Measurements from ENCODE around the gene STK32B.

Gene STK32B

DNA sequence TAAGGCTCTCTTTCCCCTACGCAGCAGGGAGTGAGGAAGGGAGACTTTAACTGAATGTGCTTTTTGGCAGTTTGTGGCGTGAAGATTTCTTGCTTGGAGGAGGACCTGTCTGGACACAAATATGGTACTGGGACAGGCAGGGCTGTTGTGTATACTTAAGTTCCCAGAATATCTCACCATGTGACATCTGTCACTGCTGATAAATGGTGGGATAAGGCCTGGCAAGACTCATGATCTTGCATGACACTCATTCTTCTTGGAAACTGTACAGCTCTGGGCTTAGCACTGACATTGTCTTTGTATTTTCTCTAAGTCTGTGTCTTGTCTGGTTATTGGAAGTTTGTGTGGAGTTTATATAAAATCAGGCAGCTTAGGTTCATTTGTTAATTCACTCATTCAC, 93.1 kb downstream of the STK32B start:
- H3K4me3 ChIP-seq (ENCODE audit: low read depth, low read length) = no peak overlapping the region
- TF ChIP-seq, protein P1, sequence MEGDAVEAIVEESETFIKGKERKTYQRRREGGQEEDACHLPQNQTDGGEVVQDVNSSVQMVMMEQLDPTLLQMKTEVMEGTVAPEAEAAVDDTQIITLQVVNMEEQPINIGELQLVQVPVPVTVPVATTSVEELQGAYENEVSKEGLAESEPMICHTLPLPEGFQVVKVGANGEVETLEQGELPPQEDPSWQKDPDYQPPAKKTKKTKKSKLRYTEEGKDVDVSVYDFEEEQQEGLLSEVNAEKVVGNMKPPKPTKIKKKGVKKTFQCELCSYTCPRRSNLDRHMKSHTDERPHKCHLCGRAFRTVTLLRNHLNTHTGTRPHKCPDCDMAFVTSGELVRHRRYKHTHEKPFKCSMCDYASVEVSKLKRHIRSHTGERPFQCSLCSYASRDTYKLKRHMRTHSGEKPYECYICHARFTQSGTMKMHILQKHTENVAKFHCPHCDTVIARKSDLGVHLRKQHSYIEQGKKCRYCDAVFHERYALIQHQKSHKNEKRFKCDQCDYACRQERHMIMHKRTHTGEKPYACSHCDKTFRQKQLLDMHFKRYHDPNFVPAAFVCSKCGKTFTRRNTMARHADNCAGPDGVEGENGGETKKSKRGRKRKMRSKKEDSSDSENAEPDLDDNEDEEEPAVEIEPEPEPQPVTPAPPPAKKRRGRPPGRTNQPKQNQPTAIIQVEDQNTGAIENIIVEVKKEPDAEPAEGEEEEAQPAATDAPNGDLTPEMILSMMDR (conservative IDR thresholded peaks at IDR 0.05; ENCODE audit: low read depth, low read length) = no peak
- no peak for DNase-seq (ENCODE audit: low read depth)

DNA sequence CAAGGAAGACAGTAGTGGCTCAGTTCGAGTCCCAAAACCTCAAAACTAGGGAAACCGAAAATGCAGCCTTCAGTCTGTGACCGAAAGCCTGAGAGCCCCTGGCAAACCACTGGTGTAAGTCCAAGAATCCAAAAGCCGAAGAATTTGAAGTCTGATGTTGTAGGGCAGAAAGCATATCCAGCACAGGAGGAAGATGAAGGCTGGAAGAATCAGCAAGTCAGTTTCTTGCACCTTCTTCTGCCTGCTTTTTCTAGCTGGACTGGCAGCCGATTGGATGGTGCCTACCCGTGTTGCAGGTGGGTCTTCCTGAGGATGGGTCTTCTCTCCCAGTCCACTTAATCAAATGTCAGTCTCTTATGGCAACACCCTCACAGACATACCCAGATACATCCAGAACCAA, 95.0 kb downstream of the STK32B start:
- no peak overlapping the region for H3K4me3 ChIP-seq (ENCODE audit: low read depth, low read length)

DNA sequence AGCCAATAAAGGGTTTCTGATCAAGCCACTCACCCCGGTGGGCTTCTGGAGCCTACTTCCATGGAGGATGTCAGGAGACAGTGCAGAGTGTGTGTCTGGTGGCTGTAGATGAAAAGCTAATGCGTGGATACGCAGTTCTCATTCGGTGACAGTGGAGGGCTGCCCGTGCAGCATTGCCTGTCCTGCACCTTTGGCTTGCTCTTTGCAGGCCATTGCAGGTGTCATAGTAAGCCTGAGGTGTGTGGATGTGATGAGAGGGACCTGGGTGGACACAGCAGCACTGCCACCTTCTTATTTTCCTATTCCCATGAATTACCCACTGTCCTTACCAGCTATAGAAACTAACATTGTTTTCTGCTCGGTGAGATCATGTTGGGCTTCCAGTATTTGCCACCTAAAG, 101.2 kb downstream of the STK32B start:
- TF ChIP-seq, protein P1 (conservative IDR thresholded peaks at IDR 0.05; ENCODE audit: low read depth, low read length) = no peak
- DNase-seq (ENCODE audit: low read depth) = no peak
- no peak overlapping the region for H3K4me3 ChIP-seq (ENCODE audit: low read depth, low read length)

More for the DNA sequence above, 95.0 kb downstream of the STK32B start:
- DNase-seq (ENCODE audit: low read depth) = no peak
- TF ChIP-seq, protein P1 (conservative IDR thresholded peaks at IDR 0.05; ENCODE audit: low read depth, low read length) = no peak

DNA sequence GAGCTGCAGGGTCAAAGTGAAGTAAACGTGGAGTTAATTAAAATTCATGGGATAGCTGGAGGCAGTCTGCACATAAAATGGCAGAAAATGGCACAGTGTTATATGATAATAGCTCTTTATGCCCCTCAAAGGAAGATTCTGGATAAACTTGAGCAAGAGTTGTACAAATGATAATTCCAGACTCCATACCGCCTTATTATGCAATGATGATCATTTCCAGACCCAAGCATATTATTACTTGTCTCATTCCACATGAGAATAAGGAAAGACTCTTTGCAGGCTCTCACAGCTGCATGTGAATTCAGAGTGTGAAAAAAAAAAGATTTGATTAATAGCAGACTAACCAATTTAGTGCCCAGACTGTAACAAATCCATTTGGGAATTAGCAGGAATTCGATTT, 105.4 kb downstream of the STK32B start:
- no peak for DNase-seq (ENCODE audit: low read depth)

DNA sequence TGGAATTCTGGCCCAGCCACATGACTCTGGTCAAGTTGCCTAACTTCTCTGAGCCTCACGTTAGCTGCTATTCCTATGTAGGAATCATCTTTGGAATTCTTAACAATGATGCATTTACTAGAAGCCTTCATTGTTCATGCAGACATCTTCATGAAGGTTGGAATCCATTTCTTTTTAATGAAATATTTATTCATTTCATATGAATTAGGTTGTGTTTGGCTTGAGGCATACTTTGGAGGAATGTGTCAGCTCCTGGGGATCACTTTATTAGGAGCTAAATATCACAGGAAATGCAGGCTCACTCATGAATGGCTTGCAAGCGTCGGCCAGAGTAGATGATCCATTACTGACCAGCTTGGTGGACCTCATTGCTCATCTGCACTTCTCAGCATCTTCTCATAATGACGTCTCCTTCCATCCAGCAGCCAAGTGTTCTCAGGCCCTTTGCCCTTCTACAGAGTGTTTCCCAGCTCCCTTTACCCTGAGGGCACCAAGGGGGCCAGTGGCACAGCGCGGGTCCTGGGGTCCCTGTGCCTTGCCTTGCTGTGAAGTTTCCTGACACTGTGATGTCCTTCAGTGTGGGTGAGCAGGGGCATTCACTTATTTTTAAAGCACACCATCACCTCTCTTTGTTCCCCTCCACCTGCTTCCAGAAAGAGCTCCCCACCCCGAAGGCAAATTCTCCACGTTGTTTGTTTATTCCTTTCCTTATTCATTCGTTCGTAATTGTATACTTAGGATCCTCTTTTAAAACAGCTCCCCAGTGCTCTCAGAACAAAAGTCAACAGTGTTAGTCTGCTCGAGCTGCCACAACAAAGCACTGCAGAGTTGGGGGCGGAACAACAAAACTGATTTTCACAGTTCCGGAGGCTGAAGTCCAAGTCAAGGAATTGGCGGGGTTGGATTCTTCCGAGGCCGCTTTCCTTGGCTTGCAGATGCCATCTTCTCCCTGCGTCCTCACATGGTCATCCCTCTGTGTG, 106.8 kb downstream of the STK32B start:
- H3K4me3 ChIP-seq (ENCODE audit: low read depth, low read length) = no peak overlapping the region
- TF ChIP-seq, protein P1 (conservative IDR thresholded peaks at IDR 0.05; ENCODE audit: low read depth, low read length) = no peak
- DNase-seq (ENCODE audit: low read depth) = no peak

More for the DNA sequence above, 105.4 kb downstream of the STK32B start:
- TF ChIP-seq, protein P1 (conservative IDR thresholded peaks at IDR 0.05; ENCODE audit: low read depth, low read length) = no peak
- H3K4me3 ChIP-seq (ENCODE audit: low read depth, low read length) = no peak overlapping the region

DNA sequence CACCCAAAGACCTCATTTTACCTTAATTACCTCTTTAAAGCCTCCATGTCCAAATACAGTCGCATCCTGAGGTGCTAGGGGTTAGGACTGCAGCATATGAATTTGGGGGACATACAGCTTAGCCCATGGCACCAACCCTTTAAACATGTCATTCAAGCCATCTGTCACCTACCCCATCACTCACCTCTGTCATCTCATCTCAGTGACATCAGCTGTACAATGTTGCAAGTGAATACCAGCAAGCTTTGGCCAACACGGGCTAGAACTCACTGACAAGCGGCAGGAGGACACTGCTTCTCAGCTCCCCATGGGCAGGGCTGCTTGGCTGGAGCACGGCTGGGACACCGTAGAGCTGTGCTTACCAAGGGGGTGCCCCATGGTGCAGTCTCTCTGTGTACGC, 107.5 kb downstream of the STK32B start:
- no peak overlapping the region for H3K4me3 ChIP-seq (ENCODE audit: low read depth, low read length)
- DNase-seq (ENCODE audit: low read depth) = no peak
- TF ChIP-seq, protein P1 (conservative IDR thresholded peaks at IDR 0.05; ENCODE audit: low read depth, low read length) = no peak

DNA sequence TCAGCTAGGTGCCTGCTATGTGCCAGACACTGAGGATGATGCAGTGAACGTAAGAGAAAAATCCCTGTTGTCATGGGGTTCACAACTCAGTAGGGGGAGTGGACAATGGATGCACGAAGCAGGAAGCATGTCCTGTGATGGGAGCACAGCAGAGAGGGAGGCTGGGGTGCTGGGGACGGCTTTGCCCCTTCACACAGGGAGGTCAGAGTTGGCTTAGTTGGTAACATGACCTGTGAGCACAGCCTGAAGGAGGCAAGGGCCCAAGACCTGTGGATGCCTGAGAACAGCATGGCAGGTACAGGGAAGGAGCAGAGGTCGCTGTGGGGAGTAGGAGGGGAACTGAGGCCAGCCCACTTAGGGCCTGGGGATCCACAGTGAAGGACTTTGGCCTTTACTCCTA, 109.4 kb downstream of the STK32B start:
- H3K4me3 ChIP-seq (ENCODE audit: low read depth, low read length) = no peak overlapping the region
- TF ChIP-seq, protein P1 (conservative IDR thresholded peaks at IDR 0.05; ENCODE audit: low read depth, low read length) = no peak
- DNase-seq (ENCODE audit: low read depth) = no peak
